ENCODE results near the gene MEGF11.
"Not testable (repeated sequence)": the region's sequence is repeated elsewhere in the genome, so short reads cannot be mapped to it uniquely, and the experiment has no call there.

MEGF11 gene

GRCh38 chr15:65869954-65870871 lies 383.3 kb downstream of the MEGF11 start:
- Histone ChIP-seq H3K4me1 (peaks cover 10% of the 10 kb centered on the region), H3K9me3 (no peaks in the 10 kb centered on the region), H3K36me3 (replicated peaks) (peaks cover 3% of the 10 kb centered on the region), H3K27me3 (ENCODE audit: low read depth) (no peaks in the 10 kb centered on the region), H3K4me3 (peak overlapping the region; percentile 89)
- in situ Hi-C loops (cut with MboI; ENCODE audit: low sequenced_read_pairs), result no loop called here
- DNase-seq (ENCODE audit: low spot score in 2 of 2), result peak; percentile 64 to 68

GRCh38 chr15:65869126-65869953 lies 384.2 kb downstream of the MEGF11 start, which contains the start of gene RAB11A:
RAB11A (plus strand) TSS chr15:65869491; CDS start chr15:65869586, 95 bp downstream.
- H3K4me1 ChIP-seq, result peaks cover 10% of the 10 kb centered on the region
- no peaks in the 10 kb centered on the region; the same call in 1 of the 2 replicates for H3K36me3 ChIP-seq (replicated peaks)
- DNase-seq (ENCODE audit: low spot score in 2 of 2), result peak; percentile 100
- in situ Hi-C loops (cut with MboI; ENCODE audit: low sequenced_read_pairs), result no loop called here
- peak within 1 kb of the TSS; percentile 89 for H3K4me3 ChIP-seq
- H3K27me3 ChIP-seq (ENCODE audit: low read depth), result no peaks in the 10 kb centered on the region
- H3K9me3 ChIP-seq, result no peaks in the 10 kb centered on the region

DNA sequence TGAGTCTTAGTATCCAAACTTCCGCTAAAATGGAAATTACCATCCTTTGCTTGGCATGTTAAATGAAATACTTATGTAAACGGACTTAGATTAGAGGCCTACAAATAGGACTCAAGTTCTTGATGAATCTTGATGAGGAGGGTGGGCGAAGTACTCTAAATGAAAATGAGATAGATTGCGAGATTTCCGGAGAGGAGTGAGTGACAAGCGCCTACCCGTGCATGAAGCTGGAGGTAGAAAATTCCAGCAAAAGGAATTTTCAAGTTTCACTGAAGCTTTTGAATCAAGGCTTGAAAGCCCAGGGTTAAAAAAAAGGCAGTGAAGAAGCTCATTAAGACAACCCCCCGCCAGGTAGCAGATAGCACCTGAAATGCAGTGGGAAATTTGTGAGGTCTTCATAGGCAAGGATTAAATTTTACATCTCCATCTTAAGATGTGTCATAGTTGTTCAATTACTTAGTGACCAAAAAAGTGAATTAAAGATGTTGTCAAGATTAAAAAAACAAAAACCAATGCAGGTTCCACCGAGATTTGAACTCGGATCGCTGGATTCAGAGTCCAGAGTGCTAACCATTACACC lies 384.9 kb downstream of the MEGF11 start:
- H3K4me1 ChIP-seq, result peaks cover 10% of the 10 kb centered on the region
- no peaks in the 10 kb centered on the region for H3K27me3 ChIP-seq (ENCODE audit: low read depth)
- H3K36me3 ChIP-seq (replicated peaks), result no peaks in the 10 kb centered on the region; the same call in 1 of the 2 replicates
- H3K4me3 ChIP-seq, result peak overlapping the region; percentile 89
- in situ Hi-C loops (cut with MboI; ENCODE audit: low sequenced_read_pairs), result no loop called here
- peak in 1 of 2 experiments; percentile 73 for DNase-seq (ENCODE audit: low spot score in 2 of 2)
- H3K9me3 ChIP-seq, result no peaks in the 10 kb centered on the region

DNA sequence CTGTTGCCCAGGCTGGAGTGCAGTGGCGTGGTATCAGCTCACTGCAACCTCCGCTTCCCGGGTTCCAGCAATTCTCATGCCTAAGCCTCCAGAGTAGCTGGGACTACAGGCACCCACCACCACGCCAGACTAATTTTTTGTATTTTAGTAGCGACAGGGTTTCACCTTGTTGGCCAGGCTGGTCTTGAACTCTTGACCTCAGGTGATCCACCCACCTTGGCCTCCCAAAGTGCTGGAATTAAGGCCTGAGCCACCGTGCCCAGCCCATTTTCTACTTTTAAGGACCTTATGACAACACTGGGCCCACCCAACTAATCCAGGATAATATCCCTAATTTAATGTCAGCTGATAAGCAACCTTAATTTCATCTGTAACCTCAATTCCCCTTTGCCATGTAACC lies 385.6 kb downstream of the MEGF11 start:
- H3K27me3 ChIP-seq (ENCODE audit: low read depth); H3K4me3 ChIP-seq; H3K36me3 ChIP-seq (replicated peaks); DNase-seq (ENCODE audit: low spot score in 2 of 2); in situ Hi-C loops (cut with MboI; ENCODE audit: low sequenced_read_pairs); H3K9me3 ChIP-seq: not testable (repeated sequence)
- peaks cover 13% of the 10 kb centered on the region for H3K4me1 ChIP-seq

GRCh38 chr15:65867244-65867643 lies 386.3 kb downstream of the MEGF11 start:
- H3K4me1 ChIP-seq, result peaks cover 20% of the 10 kb centered on the region
- DNase-seq (ENCODE audit: low spot score in 2 of 2), result no peak
- in situ Hi-C loops (cut with MboI; ENCODE audit: low sequenced_read_pairs), result no loop called here
- no peaks in the 10 kb centered on the region for H3K27me3 ChIP-seq (ENCODE audit: low read depth)
- no peaks in the 10 kb centered on the region; the same call in 1 of the 2 replicates for H3K36me3 ChIP-seq (replicated peaks)
- H3K9me3 ChIP-seq, result no peaks in the 10 kb centered on the region
- no peak overlapping the region for H3K4me3 ChIP-seq

GRCh38 chr15:65863106-65863505 lies 390.4 kb downstream of the MEGF11 start:
- DNase-seq (ENCODE audit: low spot score in 2 of 2), result no peak
- Histone ChIP-seq H3K4me3 (no peak overlapping the region), H3K4me1 (peaks cover 22% of the 10 kb centered on the region), H3K9me3 (no peaks in the 10 kb centered on the region), H3K36me3 (replicated peaks) (no peaks in the 10 kb centered on the region), H3K27me3 (ENCODE audit: low read depth) (no peaks in the 10 kb centered on the region)
- in situ Hi-C loops (cut with MboI; ENCODE audit: low sequenced_read_pairs), result no loop called here

GRCh38 chr15:65862682-65863081 lies 390.9 kb downstream of the MEGF11 start:
- peak; percentile 96 to 98 for DNase-seq (ENCODE audit: low spot score in 2 of 2)
- in situ Hi-C loops (cut with MboI; ENCODE audit: low sequenced_read_pairs), result no loop called here
- peaks cover 22% of the 10 kb centered on the region for H3K4me1 ChIP-seq
- no peaks in the 10 kb centered on the region for H3K9me3 ChIP-seq
- H3K36me3 ChIP-seq (replicated peaks), result no peaks in the 10 kb centered on the region
- no peaks in the 10 kb centered on the region for H3K27me3 ChIP-seq (ENCODE audit: low read depth)
- H3K4me3 ChIP-seq, result no peak overlapping the region

- H3K9me3 ChIP-seq, result no peaks in the 10 kb centered on the region
- H3K4me3 ChIP-seq, result no peak overlapping the region
- in situ Hi-C loops (cut with MboI; ENCODE audit: low sequenced_read_pairs), result no loop called here
- DNase-seq (ENCODE audit: low spot score in 2 of 2), result no peak
- H3K4me1 ChIP-seq, result peaks cover 20% of the 10 kb centered on the region
- H3K36me3 ChIP-seq (replicated peaks), result no peaks in the 10 kb centered on the region
- H3K27me3 ChIP-seq (ENCODE audit: low read depth), result 0 out of 2 replicates have a peak, but pooled peaks cover 2% of the 10 kb centered on the region
These were observed 395.7 kb downstream of the MEGF11 start for GRCh38 chr15:65857718-65858402.

GRCh38 chr15:65856821-65857455 lies 396.6 kb downstream of the MEGF11 start:
- no peak overlapping the region for H3K4me3 ChIP-seq
- H3K27me3 ChIP-seq (ENCODE audit: low read depth), result 0 out of 2 replicates have a peak, but pooled peaks cover 2% of the 10 kb centered on the region
- no peaks in the 10 kb centered on the region for H3K9me3 ChIP-seq
- in situ Hi-C loops (cut with MboI; ENCODE audit: low sequenced_read_pairs), result no loop called here
- peaks cover 11% of the 10 kb centered on the region for H3K4me1 ChIP-seq
- peak; percentile 62 to 92 for DNase-seq (ENCODE audit: low spot score in 2 of 2)
- no peaks in the 10 kb centered on the region for H3K36me3 ChIP-seq (replicated peaks)

DNA sequence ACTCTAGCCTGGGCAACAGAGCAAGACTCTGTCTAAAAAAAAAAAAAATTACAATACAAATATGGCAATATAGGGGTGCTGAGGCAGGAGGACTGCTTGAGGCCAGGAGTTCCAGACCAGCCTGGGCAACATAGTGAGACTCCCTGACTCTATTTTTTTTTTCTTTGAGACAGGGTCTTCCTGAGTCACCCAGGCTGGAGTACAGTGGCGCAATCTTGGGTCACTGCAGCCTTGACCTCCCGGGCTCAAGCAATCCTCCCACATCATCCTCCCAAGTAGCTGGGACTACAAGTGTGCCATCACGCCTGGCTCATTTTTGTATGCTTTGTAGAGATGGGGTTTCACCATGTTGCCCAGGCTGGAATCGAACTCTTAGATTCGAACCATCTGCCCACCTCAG lies 401.6 kb downstream of the MEGF11 start:
- no peak for DNase-seq (ENCODE audit: low spot score in 2 of 2)
- in situ Hi-C loops (cut with MboI; ENCODE audit: low sequenced_read_pairs), result no loop called here
- Histone ChIP-seq H3K27me3 (ENCODE audit: low read depth) (peaks cover 8% of the 10 kb centered on the region; the same call in 1 of the 2 replicates), H3K36me3 (replicated peaks) (no peaks in the 10 kb centered on the region), H3K4me1 (peaks cover 2% of the 10 kb centered on the region; the same call in 1 of the 2 replicates), H3K9me3 (no peaks in the 10 kb centered on the region), H3K4me3 (no peak overlapping the region)

- in situ Hi-C loops (cut with MboI; ENCODE audit: low sequenced_read_pairs), result no loop called here
These were observed 405.6 kb downstream of the MEGF11 start for GRCh38 chr15:65847989-65848388.

DNA sequence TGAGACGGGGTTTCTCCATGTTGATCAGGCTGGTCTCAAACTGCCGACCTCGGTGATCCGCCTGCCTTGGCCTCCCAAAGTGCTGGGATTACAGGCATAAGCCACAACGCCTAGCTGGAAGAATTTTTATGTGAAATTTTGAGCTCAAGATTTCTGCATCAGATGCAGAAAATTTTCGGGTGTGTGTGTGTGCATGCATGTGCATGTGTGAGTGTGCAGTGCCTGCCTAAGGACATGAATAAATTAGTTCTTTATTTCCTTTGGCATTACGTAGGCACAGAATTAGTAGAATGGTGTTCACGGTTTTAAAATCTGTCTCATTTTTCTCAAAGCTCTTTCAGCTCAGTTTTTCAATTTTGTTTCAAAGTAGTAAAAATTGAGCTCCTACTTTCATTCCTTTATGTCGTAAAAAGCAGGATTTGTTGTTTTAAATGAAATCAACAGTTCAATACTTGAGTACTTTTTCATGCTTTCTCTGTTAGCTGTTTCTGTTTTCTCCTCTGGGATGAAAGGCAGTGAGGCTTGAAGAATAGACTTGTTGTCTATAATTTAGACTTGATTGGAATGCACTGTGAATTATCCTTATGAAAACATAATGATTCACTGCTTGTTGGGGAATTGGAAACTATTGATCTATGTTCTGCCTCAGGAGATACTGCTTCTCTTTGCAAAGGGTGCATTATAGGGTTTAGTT lies 407.6 kb downstream of the MEGF11 start:
- in situ Hi-C loops (cut with MboI; ENCODE audit: low sequenced_read_pairs), result no loop called here
- no peak overlapping the region for H3K4me3 ChIP-seq

More at GRCh38 chr15:65847989-65848388, 405.6 kb downstream of the MEGF11 start:
- Histone ChIP-seq H3K9me3 (peaks cover 4% of the 10 kb centered on the region), H3K36me3 (replicated peaks) (no peaks in the 10 kb centered on the region), H3K4me1 (no peaks in the 10 kb centered on the region), H3K4me3 (no peak overlapping the region), H3K27me3 (ENCODE audit: low read depth) (peaks cover 9% of the 10 kb centered on the region)
- DNase-seq (ENCODE audit: low spot score in 2 of 2), result no peak

More for the DNA sequence above, 407.6 kb downstream of the MEGF11 start:
- Histone ChIP-seq H3K36me3 (replicated peaks) (no peaks in the 10 kb centered on the region), H3K4me1 (no peaks in the 10 kb centered on the region), H3K9me3 (peaks cover 6% of the 10 kb centered on the region), H3K27me3 (ENCODE audit: low read depth) (peaks cover 9% of the 10 kb centered on the region)
- peak in 1 of 2 experiments; percentile 10 for DNase-seq (ENCODE audit: low spot score in 2 of 2)
